HG02642 (cell line): ENCODE results near the gene ZRANB3.
"Not testable (repeated sequence)": the region's sequence is repeated elsewhere in the genome, so short reads cannot be mapped to it uniquely, and the experiment has no call there.

ENCODE experiments used
- ATAC-seq: cut with Tn5 transposase; IDR thresholded peaks from one replicate; pipeline ENCODE4 v1.9.1; 2021; ENCODE audit warnings: mild to moderate bottlenecking; ENCODE audit not compliant: unreplicated experiment, poor library complexity

ZRANB3 gene

DNA sequence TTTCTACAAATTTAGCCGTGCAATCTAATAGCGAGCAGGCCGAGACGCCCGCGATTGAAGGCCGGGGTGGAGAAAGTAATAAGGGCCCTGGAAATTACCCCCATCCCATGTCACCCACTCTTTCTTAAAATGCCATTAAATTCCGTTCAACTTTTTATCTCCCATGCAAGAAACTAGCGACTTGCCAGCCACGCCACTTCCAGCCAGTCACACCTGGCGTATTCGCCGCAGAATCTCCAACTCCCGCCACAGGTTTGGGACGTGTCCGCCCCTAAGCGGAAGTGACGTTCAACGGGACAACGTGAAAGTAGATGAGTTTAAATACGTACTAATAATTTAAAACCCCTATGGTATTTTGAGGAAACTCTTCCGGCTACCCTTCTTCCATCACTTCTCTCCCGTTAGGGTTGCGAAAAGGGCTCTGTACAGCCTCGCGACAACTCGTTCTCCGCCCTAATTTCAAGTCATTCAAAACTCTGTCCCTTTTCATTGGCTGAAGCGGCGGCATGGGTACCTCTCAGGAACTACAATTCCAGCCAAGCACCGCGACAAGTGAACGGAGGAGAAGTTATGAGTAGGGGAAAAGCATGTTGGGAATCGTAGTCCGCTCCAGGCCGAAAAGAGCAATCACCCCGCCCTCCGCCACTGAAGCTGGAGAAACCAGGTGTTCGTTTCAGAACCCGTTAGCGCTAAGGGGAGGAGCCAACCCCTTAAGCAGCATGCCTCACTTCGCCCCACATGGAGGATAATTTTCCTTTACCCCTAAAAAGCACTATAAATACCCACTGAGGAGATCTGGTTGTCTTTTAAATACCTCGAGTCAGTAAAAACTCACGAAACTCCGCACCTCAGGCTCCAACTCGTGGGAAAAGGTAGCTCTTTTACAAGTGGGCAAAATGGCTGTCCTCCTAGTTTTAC lies at the start of gene ZRANB3:
Gene ZRANB3 (minus strand): TSS at position 906 of the 918 bp plus-strand sequence.
- ATAC-seq = peak; percentile 68

DNA sequence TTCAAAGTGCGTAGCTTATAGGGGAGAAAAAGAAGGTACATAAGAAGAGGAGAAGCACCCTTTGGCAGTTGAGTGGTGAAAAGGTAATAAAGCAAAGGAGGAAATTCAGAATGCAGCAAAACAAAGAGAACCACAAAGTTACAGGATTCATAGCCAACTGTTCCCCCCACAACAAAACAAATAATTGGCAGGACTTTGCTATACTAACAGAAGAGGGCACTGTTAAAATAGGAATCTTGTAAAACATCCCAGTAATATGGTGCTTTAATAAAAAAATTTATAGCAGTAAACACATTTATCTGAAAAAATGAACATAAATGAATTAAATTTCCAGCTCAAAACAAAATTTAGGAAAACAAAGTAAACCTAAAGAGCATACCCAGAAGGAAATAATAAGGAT lies 42.6 kb upstream of the ZRANB3 start:
- ATAC-seq = no peak

DNA sequence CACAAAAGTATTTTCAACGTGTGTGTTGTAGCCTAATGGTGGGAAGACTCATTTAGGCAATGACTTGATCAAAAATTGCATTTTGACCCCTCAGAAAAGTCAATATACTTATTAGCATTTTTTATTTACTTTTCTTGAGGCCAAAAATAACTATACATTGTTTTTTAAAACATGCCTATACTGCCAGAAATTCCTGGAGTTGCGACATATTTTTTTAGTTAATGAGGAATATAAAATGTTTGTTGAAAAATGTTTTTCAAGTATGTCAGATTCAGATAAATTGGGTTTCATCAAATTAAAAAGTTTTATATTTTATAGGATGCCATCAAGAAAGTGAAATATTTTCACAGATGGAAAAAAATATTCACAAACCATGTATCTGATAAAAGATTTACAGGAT lies 39.9 kb upstream of the ZRANB3 start:
- no peak for ATAC-seq

DNA sequence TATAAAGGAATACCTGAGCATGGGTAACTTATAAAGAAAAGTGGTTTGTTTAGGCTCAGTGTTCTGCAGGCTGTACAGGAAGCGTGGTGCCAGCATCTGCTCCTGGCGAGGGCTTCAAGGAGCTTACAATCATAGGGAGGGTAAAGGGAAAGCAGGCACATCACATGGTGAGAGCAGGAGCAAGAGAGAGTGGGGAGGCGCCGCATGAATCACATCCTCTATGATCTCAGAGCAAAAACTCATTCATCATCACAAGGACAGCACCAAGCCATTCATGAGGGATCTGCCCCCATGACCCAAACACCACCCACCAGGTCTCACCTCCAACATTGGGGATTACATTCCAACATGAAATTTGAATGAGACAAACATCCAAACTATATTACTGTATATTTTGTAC lies 32.8 kb upstream of the ZRANB3 start:
- no peak for ATAC-seq

DNA sequence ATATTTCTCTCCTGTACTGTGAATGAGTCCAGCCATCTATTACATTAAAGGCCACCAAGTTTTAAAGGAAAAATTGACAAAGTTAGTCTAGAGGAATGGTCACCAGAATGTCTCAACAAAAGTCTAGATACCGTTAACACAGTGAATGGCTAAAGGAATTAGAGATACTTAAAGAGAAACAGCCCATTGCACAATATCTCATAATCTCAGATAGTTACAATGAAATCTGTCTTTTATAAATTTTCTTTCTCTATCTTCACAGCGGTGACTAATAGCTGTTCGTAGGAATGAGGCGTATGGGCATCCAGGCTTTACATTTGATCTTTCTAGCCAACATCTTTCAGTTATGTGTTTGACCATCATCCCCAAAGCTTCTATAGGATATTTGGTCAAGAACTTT lies 30.9 kb upstream of the ZRANB3 start:
- no peak for ATAC-seq

DNA sequence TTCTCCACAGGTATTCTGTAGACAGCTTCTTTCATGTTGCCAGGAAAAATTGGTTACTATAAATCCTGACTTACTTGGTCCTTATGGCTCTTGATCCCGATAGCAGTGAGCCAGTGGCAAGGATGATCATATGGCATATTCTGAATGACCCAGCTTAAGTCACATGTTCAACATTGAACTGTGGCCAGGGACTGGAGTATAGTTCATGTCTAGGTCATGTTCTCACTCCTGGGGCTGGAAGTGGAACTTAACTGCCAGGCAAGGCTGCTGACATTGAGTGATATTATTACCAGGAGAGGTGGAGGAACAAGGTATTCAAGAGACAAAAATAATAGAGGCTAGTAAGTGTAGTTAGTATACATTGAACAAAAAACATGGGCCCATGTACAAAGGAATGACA lies 26.5 kb upstream of the ZRANB3 start:
- ATAC-seq = no peak

DNA sequence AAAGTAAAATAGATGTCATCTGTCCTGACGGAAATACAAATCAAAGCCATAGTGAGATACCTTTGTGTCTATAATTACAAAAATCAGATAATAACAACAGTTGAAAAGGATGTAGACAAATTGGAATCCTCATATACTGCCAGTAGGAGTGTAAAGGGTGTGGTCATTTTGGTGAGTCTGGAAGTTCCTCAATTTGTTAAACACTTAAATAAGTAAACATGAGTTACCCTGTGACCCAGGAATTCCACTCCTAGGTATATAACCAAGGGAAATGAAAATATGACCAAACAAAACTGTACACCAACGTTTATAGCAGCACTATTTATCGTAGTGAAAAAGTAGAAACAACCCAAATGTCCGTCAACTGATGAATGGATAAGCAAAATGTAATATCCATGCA lies 24.3 kb upstream of the ZRANB3 start:
- no peak for ATAC-seq

DNA sequence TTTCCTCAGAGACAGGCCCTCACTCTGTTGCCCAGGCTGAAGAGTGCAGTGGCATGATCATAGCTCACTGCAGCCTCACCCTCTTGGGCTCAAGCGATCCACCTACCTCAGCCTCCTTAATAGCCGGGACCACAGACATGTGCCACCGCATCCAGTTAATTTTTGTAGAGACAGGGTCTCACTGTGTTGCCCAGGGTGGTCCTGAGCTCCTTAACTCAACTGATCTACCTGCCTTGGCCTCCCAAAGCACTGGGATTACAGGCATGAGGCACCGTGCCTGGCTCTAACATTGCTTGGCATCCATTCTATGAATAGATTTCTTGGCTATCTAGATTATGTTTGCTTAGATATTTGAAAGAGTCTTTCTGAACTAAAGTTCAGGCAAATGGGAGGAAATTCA lies 21.9 kb upstream of the ZRANB3 start:
- ATAC-seq = no peak

DNA sequence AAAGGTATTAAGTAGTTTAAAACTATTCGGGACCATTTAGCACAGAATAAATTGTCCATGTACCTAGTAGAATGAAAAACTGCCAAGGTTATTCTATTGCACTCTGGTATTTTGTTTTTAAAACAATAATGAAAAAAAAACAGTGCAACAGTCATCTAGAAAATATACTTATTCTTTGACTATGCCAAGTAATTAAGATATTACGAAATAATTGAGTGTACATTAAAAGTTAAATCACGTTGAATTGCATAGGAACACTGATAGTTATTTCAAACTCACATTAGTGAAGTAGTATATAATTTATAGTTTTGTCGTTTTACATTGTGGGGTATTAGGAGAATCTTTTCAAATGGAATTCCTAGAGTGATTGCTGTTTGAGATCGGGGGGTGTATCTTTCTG lies 20.3 kb upstream of the ZRANB3 start:
- ATAC-seq = no peak

DNA sequence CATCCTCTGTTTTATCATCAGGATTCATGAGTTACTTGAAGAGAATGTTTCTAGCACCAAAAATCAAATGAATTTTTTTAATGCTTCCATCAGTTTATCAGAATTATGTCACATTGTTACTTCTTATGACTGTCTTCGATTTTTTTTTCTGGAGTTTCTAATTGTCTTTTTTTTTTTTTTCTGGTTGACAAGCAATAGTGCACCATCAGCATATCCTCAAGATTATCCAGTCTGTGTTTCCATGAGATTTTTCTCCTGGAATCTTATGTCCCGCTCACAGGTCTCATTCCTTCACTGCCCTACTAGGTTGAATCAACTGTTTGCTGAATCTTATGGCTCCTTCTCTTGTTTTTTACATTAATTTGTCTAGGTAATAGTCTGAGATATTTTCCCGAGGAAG lies 16.3 kb upstream of the ZRANB3 start:
- no peak for ATAC-seq

DNA sequence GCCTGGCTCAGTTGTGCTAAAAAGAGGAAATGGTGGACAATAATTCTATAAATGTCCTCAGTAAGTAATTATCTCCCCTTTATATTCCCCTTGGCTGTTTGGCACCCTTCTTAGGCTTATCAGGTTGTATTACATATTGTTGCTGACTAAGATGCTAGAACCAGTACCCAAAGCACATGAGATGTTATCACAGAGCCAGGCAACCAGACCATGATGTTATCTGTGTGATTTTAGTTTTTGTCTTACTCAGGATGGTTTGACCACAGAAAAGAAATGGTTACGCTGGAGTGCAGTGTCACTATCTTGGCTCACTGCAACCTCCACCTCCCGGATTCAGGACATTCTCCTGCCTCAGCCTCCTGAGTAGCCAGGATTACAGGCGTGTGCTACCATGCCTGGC lies 15.4 kb upstream of the ZRANB3 start:
- no peak for ATAC-seq

DNA sequence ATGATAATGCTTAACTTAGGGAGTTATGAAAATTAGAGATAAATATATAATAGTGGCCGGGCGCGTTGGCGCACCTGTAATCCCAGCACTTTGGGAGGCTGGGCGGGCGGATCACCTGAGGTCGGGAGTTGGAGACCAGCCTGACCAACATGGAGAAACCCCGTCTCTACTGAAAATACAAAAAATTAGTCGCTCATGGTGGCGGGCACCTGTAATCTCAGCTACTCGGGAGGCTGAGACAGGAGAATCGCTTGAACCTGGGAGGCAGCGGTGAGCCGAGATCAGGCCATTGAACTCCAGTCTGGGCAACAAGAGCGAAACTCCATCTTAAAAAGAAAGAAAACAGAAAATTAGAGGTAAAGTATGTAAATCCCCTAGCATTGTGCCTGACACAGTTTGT lies 2.5 kb upstream of the ZRANB3 start:
- not testable (repeated sequence) for ATAC-seq

DNA sequence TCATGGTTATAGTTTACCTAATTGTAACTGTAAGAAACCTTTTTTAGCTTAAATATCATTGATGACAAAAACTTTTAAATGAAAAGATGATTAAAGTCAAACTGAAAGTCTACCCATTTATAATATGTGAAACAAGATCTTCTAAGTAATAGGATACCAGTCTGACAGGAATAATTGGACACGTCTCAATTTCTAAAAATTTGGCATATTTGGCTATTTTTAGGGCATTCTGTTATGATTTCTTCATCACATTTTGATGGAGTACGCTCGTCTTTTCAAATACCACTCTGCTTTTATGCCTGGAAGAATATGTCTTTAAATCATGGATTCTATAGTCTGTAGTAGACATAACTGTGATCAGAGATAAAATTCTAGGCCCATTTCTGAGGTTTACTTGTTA lies 1.6 kb upstream of the ZRANB3 start:
- ATAC-seq = no peak

DNA sequence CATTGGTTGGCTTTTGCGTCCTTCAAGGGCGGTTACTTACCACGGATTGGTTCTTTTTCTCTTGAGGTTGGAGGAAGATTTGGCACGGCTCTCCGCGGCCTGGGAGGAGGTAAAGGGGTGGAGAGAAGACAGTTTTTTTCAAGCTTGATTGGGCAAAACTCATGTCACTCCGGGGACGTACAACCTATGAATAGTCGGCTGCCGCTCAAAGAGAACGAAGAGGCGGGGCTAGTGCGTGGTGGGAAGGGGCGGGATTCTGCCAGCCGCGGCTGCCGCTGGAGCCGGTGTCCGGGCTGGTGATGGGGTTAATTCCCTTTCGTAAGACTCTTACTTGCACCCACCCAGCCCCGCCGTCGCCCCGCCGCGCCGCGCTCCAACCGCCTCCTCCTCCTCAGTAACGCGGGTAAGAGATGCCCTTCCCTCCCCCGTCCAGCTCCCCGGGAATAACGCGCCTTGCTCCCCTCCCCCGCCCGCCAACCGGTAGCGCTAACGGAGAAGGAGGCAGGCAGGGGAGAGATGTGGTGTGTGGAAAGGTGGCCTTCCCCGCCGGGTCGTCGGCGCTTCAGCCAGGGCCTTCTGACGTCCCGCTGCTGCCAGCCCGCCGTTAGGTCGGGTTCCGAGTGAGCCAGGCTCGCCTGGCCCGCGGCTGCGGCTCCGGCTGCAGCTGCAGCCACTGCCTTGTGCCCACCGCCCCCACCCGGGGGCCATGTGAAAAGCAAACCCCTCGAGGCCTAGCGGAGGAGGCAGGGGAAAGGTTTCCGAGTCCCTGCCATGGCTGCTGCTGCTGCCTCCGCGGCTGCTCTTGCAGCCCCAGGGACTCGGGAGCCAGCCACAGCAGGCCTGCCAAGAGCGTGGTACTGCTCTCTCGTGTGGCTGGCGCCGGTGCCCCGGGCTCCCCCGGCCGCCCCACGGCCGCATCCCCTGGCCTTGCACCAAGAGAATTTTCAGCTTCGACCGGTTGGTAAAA lies 496 bp upstream of the ZRANB3 start, which contains the start of gene R3HDM1:
Gene R3HDM1 (plus strand): TSS at position 254 of the 967 bp plus-strand sequence. CDS start 73,362 bp downstream, outside the sequence.
- peak; percentile 81 for ATAC-seq

DNA sequence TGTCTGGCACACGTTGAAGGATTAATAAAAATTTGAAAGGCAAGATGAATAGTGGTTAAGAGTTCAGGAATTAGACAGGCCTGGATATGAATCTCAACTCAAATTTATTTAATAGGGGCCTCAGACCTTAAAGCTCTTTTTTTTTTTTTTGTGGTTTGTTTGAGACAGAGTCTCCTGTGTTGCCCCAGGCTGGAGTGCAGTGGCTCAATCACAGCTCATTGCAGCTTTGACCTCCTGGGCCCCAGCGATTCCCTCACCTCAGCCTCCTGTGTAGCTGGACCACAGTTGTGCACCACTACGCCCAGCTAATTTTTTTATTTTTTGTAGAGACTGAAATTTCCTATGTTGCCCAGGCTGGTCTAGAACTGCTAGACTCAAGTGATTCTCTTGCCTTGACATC lies 3.0 kb downstream of the ZRANB3 start:
- no peak for ATAC-seq

DNA sequence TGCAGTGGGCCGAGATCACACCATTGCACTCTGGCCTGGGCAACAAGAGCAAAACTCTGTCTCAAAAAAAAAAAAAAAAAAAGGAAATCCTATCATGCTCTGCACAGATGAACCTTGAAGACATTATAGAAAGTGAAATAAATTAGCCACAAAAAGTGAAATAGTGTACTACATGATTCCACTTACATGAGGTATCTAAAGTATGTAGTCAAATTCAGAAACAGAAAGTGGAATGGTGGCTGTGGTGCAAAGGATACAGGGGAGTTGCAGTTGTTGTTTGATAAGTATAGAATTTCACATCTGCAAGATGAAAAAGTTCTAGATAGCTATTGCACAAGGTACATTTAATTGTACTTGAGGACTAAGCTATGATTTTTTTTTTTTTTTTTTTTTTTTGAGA lies 5.2 kb downstream of the ZRANB3 start:
- no peak for ATAC-seq

DNA sequence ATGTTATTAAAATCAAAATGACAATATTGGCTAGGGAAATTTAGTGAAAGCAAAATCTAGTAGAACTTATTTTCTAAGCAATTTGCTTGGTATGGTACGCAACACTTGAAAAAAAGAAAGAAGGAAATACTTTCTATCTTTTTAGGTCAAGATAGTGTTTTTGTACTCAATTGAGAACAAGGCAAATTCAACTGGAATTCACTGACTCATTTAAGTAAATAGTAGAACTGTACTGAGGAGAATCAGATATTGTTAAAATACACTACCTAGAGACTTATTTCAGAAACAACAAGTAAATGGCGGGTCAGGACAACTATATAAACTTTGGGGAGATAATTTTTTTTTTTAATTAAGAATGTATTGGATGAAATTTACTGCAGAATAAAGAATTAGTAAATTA lies 18.9 kb downstream of the ZRANB3 start:
- ATAC-seq = no peak

DNA sequence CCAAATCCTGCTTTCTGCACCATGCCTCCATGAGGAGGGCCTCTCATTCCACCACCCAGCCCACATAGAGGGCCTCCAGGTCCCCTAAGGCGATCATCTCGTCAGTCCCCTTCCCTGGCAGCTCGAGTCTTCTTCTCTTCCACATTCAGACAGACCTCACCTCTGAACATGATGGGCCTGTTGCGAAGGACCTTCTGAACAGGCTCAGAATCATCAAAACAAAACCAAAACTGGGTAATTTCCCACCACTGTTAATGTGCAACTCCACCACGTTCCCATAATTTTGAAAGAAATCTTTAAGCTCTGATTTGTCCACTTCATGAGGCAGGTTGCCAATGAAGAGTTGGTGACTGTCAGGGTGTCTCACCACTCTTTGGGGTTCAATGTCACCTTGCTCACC lies 20.4 kb downstream of the ZRANB3 start:
- ATAC-seq = no peak

DNA sequence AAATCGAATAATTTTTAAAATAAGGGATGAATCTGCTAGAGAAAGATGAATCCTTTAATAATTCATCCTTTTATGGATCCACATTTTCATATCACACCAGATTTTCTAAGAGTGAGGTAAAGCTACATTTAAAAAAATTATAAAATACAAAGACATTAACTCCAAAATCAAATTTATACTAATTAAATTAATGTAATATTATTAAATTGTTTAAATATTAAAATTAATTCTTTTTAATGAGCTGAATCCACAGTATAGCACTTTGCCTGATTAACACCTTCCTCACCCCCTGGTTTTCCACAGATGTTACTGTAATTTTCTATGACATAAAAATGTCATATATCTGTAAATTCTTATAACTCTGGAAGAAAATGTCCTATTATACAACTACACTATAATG lies 26.2 kb downstream of the ZRANB3 start:
- ATAC-seq = no peak

DNA sequence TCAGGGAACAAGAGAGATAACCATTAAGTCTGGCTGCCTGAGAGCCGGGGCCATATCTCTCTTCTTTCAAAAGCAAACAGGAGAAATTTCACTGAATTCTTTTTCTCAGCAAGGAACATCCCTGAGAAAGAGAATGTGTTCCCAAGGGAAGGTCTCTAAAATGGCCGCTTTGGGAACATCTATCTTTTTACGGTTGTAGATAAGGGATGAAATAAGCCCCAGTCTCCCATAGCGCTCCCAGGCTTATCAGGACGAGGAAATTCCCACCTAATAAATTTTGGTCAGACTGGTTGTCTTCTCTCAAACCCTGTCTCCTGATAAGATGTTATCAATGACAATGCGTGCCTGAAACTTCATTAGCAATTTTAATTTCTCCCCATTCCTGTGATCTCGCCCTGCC lies 32.4 kb downstream of the ZRANB3 start:
- not testable (repeated sequence) for ATAC-seq

DNA sequence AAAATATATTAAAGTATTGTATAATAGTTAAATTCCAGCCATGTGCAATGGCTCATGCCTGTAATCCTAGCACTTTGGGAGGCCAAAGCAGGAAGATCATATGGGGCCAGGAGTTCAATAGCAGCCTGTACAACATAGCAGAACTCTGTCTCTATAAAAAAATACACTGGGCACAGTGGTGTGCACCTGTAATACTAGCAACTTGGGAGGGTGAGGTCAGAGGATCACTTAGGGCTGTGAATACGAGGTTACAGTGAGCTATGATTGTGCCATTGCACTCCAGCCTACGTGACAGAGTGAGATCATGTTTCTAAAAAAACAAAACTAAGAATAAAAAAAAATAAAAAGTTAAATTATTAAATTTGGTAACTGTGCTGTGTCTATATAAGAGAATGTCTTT lies 36.1 kb downstream of the ZRANB3 start:
- no peak for ATAC-seq
